Activated B cell treated with CpG ODN at 0.5 μM for 24 hours (primary cell): Measurements from ENCODE around the gene SDK2. TPM values are rescaled to one million over a fixed set of nuclear protein-coding genes. Genes with fewer than 3 reads are reported as not detected.

Experiments
- ATAC-seq: fragments of 200-7000 bp; cut with Tn5 transposase; one replicate; pipeline ENCODE4 v1.10.0; 2021; ENCODE audit warnings: low read depth, mild to moderate bottlenecking, moderate library complexity
- CTCF ChIA-PET: fragments of 350-600 bp; sonication (Branson Sonifier 250); formaldehyde crosslinking; loops from one replicate; lab custom pipeline; 2021; ENCODE audit warnings: antibody characterized with exemption; lab: Charles Lee
- POLR2A ChIA-PET: fragments of 350-600 bp; sonication (Branson Sonifier 250); formaldehyde crosslinking; loops from one replicate; lab custom pipeline; 2021; ENCODE audit warnings: antibody characterized with exemption; lab: Charles Lee
- DNase-seq: peaks from one replicate; pipeline ENCODE4 v3.0.0; 2022
- H3K27ac Mint-ChIP-seq: one replicate; pipeline ENCODE4 v1.8.0; 2020; ENCODE audit warnings: mixed read lengths
- H3K27me3 Mint-ChIP-seq: one replicate; pipeline ENCODE4 v1.8.0; 2021; ENCODE audit warnings: mixed read lengths
- H3K36me3 Mint-ChIP-seq: one replicate; pipeline ENCODE4 v1.8.0; 2021; ENCODE audit warnings: low read depth, mixed read lengths
- H3K4me1 Mint-ChIP-seq: one replicate; pipeline ENCODE4 v1.8.0; 2021; ENCODE audit warnings: mixed read lengths
- H3K4me3 Mint-ChIP-seq: one replicate; pipeline ENCODE4 v1.8.0; 2020; ENCODE audit warnings: mild to moderate bottlenecking, mixed read lengths
- H3K9me3 Mint-ChIP-seq: one replicate; pipeline ENCODE4 v1.8.0; 2020; ENCODE audit warnings: mixed read lengths
- intact Hi-C: fragments of 100-400 bp; cut with micrococcal nuclease; formaldehyde crosslinking; loops from one replicate; pipeline ENCODE4 v1.15.1; 2024
- total RNA-seq: library from RNA; stranded (reverse); gene quantifications from 2 replicates; pipeline ENCODE4 v1.2.3, GENCODE V29; 2022
- TF ChIP-seq, protein P1 (sequence below): fragments of 200-600 bp; IDR thresholded peaks from one replicate; pipeline ENCODE4 v1.8.0; 2022; ENCODE audit warnings: antibody characterized with exemption, mild to moderate bottlenecking

SDK2 gene
- total RNA-seq, 1 donor from 2014 or later = 2.5 TPM

DNA sequence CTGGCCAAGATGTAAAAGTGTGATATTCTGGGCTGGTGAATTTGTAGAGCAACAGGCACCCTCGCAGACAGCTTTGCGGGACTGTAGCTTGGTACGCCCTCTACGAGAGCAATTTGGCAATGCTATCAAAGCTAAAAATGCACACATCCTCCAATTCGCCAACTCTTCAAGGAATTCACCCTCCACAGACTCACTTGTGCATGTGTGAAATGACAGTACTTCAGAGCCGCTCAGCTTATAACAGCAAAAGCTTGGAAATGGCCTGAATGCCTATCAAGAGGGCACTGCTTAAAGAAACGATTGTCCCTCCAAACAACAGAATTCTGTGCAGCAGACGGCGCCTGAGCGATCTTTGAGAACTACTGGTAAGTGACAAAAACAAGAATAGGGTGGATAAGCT lies 130.8 kb downstream of the SDK2 start:
- H3K4me1 Mint-ChIP-seq = no peaks in the 10 kb centered on the region
- no peak for ATAC-seq
- TF ChIP-seq, protein P1, sequence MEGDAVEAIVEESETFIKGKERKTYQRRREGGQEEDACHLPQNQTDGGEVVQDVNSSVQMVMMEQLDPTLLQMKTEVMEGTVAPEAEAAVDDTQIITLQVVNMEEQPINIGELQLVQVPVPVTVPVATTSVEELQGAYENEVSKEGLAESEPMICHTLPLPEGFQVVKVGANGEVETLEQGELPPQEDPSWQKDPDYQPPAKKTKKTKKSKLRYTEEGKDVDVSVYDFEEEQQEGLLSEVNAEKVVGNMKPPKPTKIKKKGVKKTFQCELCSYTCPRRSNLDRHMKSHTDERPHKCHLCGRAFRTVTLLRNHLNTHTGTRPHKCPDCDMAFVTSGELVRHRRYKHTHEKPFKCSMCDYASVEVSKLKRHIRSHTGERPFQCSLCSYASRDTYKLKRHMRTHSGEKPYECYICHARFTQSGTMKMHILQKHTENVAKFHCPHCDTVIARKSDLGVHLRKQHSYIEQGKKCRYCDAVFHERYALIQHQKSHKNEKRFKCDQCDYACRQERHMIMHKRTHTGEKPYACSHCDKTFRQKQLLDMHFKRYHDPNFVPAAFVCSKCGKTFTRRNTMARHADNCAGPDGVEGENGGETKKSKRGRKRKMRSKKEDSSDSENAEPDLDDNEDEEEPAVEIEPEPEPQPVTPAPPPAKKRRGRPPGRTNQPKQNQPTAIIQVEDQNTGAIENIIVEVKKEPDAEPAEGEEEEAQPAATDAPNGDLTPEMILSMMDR = no peak
- intact Hi-C loops = no loop called here
- CTCF ChIA-PET = no interaction called here
- POLR2A ChIA-PET = no interaction called here
- H3K4me3 Mint-ChIP-seq = no peak overlapping the region
- no peak for DNase-seq
- H3K9me3 Mint-ChIP-seq = no peaks in the 10 kb centered on the region
- H3K27me3 Mint-ChIP-seq = peaks cover 2% of the 10 kb centered on the region
- no peak overlapping the region for H3K27ac Mint-ChIP-seq
- no peaks in the 10 kb centered on the region for H3K36me3 Mint-ChIP-seq

DNA sequence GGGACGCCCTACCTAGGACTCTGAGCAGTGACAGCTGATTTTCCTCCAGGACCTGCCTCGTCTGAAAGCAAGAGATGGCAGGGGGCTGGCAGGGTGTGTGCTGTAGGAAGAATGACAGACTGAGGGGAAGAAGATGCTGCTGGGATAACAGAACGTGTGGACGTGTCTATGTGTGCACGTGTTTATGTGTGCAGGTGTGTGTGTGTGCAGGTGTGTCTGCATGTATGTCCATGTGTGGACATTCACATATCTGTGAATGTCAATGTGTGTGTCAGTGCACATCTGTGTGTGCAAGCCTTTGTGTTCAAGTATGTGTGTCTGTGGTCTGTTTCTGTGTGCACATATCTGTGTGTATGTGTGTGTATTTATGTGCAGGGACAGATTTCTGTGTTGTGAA lies 132.5 kb downstream of the SDK2 start:
- no peak overlapping the region for H3K27ac Mint-ChIP-seq
- POLR2A ChIA-PET = no interaction called here
- TF ChIP-seq, protein P1 = no peak

DNA sequence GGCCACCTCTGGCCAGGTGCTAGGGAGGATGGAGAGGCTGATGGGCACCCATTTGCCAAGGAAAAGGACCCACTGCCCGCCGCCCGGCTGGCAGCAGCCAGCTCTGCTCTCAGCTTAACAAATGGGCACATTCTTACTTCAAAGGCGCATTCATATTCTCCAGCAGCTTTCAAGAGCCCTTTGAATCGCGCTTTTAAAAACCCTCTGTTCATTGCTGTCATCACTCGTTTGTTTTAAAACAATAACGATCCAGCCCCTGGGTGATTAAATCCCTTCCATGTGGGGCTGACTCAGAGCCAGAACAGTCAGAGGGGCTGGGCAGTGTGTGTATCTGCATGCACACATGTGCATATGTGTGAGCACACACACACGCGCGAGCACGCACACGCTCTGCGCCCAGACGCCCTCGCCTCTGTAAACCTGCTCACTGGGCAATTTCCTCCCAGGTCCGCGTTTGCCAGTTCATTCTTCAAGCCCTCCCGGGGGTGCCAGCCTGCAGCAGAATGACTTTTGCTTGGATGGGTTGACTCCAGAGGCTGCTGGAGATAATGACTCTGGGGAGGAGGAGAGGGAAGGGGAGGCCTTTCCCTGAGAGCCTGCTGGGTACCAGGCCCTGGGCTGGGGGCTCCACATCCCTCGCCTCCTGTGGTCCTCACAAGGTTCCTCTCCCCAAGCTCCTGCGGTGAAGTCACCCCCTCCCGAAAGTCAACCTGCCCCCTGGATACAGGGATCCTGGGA lies 133.1 kb downstream of the SDK2 start:
- POLR2A ChIA-PET = no interaction called here
- CTCF ChIA-PET = no interaction called here
- no peak overlapping the region for H3K4me3 Mint-ChIP-seq
- intact Hi-C loops = no loop called here
- H3K27me3 Mint-ChIP-seq = peaks cover 2% of the 10 kb centered on the region
- DNase-seq (no peak), ATAC-seq (no peak)
- peaks cover 2% of the 10 kb centered on the region for H3K36me3 Mint-ChIP-seq
- H3K9me3 Mint-ChIP-seq = no peaks in the 10 kb centered on the region
- H3K27ac Mint-ChIP-seq = no peak overlapping the region
- no peaks in the 10 kb centered on the region for H3K4me1 Mint-ChIP-seq
- TF ChIP-seq, protein P1 = no peak

More for the DNA sequence above, 132.5 kb downstream of the SDK2 start:
- intact Hi-C loops = no loop called here
- H3K4me3 Mint-ChIP-seq = no peak overlapping the region
- H3K4me1 Mint-ChIP-seq = no peaks in the 10 kb centered on the region
- DNase-seq = no peak
- CTCF ChIA-PET = interaction anchor here (0.7 kb wide), 1 partner anchor 25 kb away, joined by 3 read pairs; no protein-coding TSS in a partner anchor
- H3K27me3 Mint-ChIP-seq = peaks cover 2% of the 10 kb centered on the region
- no peak for ATAC-seq
- H3K9me3 Mint-ChIP-seq = no peaks in the 10 kb centered on the region
- H3K36me3 Mint-ChIP-seq = no peaks in the 10 kb centered on the region

DNA sequence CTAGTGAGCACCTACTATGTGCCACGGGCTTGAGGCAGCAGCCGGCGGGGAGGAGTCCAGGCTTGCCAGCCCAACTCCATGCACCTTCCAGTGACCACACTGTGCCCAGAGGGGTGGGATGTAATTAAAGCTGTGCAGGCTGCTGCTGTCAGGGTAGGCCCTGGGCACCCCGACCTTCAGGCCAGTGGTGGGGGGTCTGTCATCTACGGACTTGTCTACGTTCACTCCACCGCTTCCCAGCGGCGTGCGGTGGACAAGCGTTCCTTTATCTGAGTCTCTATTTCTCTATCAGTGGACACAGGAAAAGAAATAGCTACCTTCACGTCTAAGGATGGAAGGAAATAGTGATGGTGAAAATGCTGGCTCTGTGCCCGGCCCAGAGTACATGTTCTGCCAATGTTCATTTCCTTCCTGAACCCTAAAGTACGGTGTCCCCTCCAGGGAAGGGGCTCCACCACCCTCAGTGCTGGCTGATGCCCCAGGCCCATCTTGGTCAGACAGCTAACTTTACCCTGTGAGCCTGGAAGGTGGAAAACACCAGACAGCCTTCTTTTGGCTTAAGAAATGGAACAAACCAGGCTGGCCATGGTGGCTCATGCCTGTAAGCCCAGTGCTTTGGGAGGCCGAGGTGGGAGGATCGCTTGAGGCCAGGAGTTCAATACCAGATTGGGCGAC lies 135.2 kb downstream of the SDK2 start:
- no peak for ATAC-seq
- intact Hi-C loops = no loop called here
- Mint-ChIP-seq H3K4me3 (no peak overlapping the region), H3K9me3 (no peaks in the 10 kb centered on the region), H3K36me3 (peaks cover 12% of the 10 kb centered on the region), H3K4me1 (no peaks in the 10 kb centered on the region), H3K27me3 (peaks cover 2% of the 10 kb centered on the region), H3K27ac (no peak overlapping the region)
- ChIA-PET POLR2A (no interaction called here), CTCF (no interaction called here)
- no peak for DNase-seq
- TF ChIP-seq, protein P1 = no peak
